ENCODE measurements around the gene CHTOP.

Gene CHTOP

GRCh38 chr1:153626904-153627714 is 6.8 kb upstream of the CHTOP start, which contains the start of gene S100A13:
TSS of gene S100A13 (minus strand) at chr1:153627505. CDS start at chr1:153626472, 1,033 bp downstream.
- DNase-seq (ENCODE audit: low spot score) = no peak
- Histone ChIP-seq H3K27ac (peak within 1 kb of the TSS; percentile 88 to 96), H3K4me3 (peak within 1 kb of the TSS; percentile 81)
- no peak for TF ChIP-seq CTCF (IDR thresholded peaks at IDR 0.05)

GRCh38 chr1:153627715-153628626 is 5.9 kb upstream of the CHTOP start, which contains the start of gene S100A1:
TSS of gene S100A1 (plus strand) at chr1:153628434. CDS start at chr1:153630522, 2,088 bp downstream.
- H3K4me3 ChIP-seq = peak within 1 kb of the TSS; percentile 81
- no peak for DNase-seq (ENCODE audit: low spot score)
- no peak for TF ChIP-seq CTCF (IDR thresholded peaks at IDR 0.05)
- peak within 1 kb of the TSS; percentile 88 to 96 for H3K27ac ChIP-seq

GRCh38 chr1:153628638-153629342 is 5.1 kb upstream of the CHTOP start:
- H3K27ac ChIP-seq = peak overlapping the region; percentile 66 to 96
- TF ChIP-seq CTCF (IDR thresholded peaks at IDR 0.05) = no peak
- no peak overlapping the region for H3K4me3 ChIP-seq
- no peak for DNase-seq (ENCODE audit: low spot score)

- DNase-seq (ENCODE audit: low spot score) = no peak
- TF ChIP-seq CTCF (IDR thresholded peaks at IDR 0.05) = no peak
- peak overlapping the region; percentile 66 to 96 for H3K27ac ChIP-seq
- H3K4me3 ChIP-seq = no peak overlapping the region
These were observed 4.6 kb upstream of the CHTOP start for GRCh38 chr1:153629343-153629665.

- no peak for TF ChIP-seq CTCF (IDR thresholded peaks at IDR 0.05)
- H3K27ac ChIP-seq = peak overlapping the region; percentile 66 to 96
- no peak overlapping the region for H3K4me3 ChIP-seq
- DNase-seq (ENCODE audit: low spot score) = no peak
These were observed 3.9 kb upstream of the CHTOP start for GRCh38 chr1:153629971-153630370.

GRCh38 chr1:153630384-153630783 is 3.5 kb upstream of the CHTOP start:
- peak overlapping the region; percentile 66 to 96 for H3K27ac ChIP-seq
- no peak overlapping the region for H3K4me3 ChIP-seq
- DNase-seq (ENCODE audit: low spot score) = no peak
- TF ChIP-seq CTCF (IDR thresholded peaks at IDR 0.05) = no peak

All from coronary artery (tissue), 2 donors.